HCT116 (cell line): Measurements from ENCODE around the gene OLFML1. TPM values are rescaled to one million over a fixed set of nuclear protein-coding genes. Genes with fewer than 3 reads are reported as not detected.

Source experiments
- ATAC-seq: fragments of 200-7000 bp; cut with Tn5 transposase; 2 replicates; pipeline ENCODE4 v1.9.1; 2020; ENCODE audit warnings: mild to moderate bottlenecking, moderate library complexity
- BruUV-seq: library from RNA; stranded (reverse); fragments of 400-500 nt; replicated peaks from 2 replicates; lab custom pipeline; 2021; lab: Mats Ljungman, UMichigan
- CTCF ChIA-PET: fragments of 300-600 bp; sonication (Branson Sonifier 250); formaldehyde crosslinking; loops from one replicate; lab custom pipeline; 2021; ENCODE audit warnings: antibody characterized with exemption; lab: Charles Lee
- POLR2A ChIA-PET: fragments of 300-600, 350-600 bp; sonication (Branson Sonifier 250); formaldehyde crosslinking; loops from one replicate; lab custom pipeline; 2021; ENCODE audit warnings: antibody characterized with exemption; lab: Charles Lee
- RAD21 ChIA-PET, 2 experiments: fragments of 300-600 bp; sonication (Branson Sonifier 250); formaldehyde crosslinking; loops; one replicate each; lab custom pipeline; 2023; ENCODE audit warnings: low total read pairs in 2 of 2; ENCODE audit not compliant: uncharacterized antibody in 2 of 2, unreplicated experiment in 2 of 2, low non-redundant PET in 1 of 2; lab: Charles Lee
- DNase-seq: peaks from one replicate; pipeline ENCODE4 v3.0.0-alpha.2; 2010; ENCODE audit warnings: low read depth, low spot score
- H2AFZ ChIP-seq: fragments of 200-600 bp; shearing (Covaris generic), sonication (generic); 2 replicates; pipeline ENCODE4 v1.6.1; 2017; ENCODE audit warnings: low read depth, mixed run types, mixed read lengths, antibody characterized with exemption, low read length; ENCODE audit not compliant: poor library complexity, severe bottlenecking
- H3K27ac ChIP-seq: 2 replicates; pipeline ENCODE4 v1.5.1; 2012; ENCODE audit warnings: low read depth, low read length
- H3K27me3 ChIP-seq: fragments of 200-600 bp; sonication (generic); 2 replicates; pipeline ENCODE4 v1.6.1; 2016; ENCODE audit warnings: mixed run types, low read length, mixed read lengths; ENCODE audit not compliant: insufficient read depth
- H3K36me3 ChIP-seq, 2 experiments: fragments of 200-500 bp in 1 of 2; fragments of 200-600 bp in 1 of 2; sonication (Bioruptor generic) in 1 of 2; sonication (generic) in 1 of 2; 2 replicates each; pipeline versions ENCODE4 v1.5.1 to v1.6.1; 2014 to 2016; ENCODE audit warnings: low read length in 2 of 2, inconsistent platforms in 1 of 2, mixed read lengths in 1 of 2, mixed run types in 1 of 2; ENCODE audit not compliant: insufficient read depth in 2 of 2, control insufficient read depth in 1 of 2
- H3K4me1 ChIP-seq, 2 experiments: fragments of 200-600 bp in 1 of 2; sonication (generic) in 1 of 2; 2 replicates each; pipeline versions ENCODE4 v1.5.1 to v1.6.1; 2012 to 2017; ENCODE audit warnings: low read length in 2 of 2, inconsistent platforms in 1 of 2, mild to moderate bottlenecking in 1 of 2, mixed read lengths in 1 of 2, mixed run types in 1 of 2, moderate library complexity in 1 of 2; ENCODE audit not compliant: insufficient read depth in 2 of 2, control insufficient read depth in 1 of 2
- H3K4me2 ChIP-seq: fragments of 200-600 bp; sonication (generic); 2 replicates; pipeline ENCODE4 v1.6.1; 2017; ENCODE audit warnings: mixed run types, low read length, mixed read lengths
- H3K4me3 ChIP-seq, 2 experiments: fragments of 200-600 bp in 1 of 2; sonication (generic) in 1 of 2; replicated peaks in 1 of 2; 2 replicates each; pipeline ENCODE4 v1.5.1; 2011 to 2016; ENCODE audit warnings: low read length in 2 of 2, control low read depth in 1 of 2, low read depth in 1 of 2, mild to moderate bottlenecking in 1 of 2, mixed read lengths in 1 of 2, mixed run types in 1 of 2
- H3K79me2 ChIP-seq: fragments of 200-600 bp; sonication (generic); 2 replicates; pipeline ENCODE4 v1.6.1; 2017; ENCODE audit warnings: mild to moderate bottlenecking, mixed run types, low read length, moderate library complexity, mixed read lengths; ENCODE audit not compliant: insufficient read depth
- H3K9ac ChIP-seq: fragments of 200-600 bp; sonication (generic); 2 replicates; pipeline ENCODE4 v1.6.1; 2016; ENCODE audit warnings: low read length, mixed read lengths
- H3K9me2 ChIP-seq: fragments of 200-600 bp; sonication (generic), shearing (Covaris generic); 2 replicates; pipeline ENCODE4 v1.6.1; 2017; ENCODE audit warnings: mixed run types, mild to moderate bottlenecking, moderate library complexity; ENCODE audit not compliant: insufficient read depth
- H3K9me3 ChIP-seq, 2 experiments: fragments of 200-500 bp in 1 of 2; fragments of 200-600 bp in 1 of 2; sonication (Bioruptor generic) in 1 of 2; sonication (generic) in 1 of 2; 2 replicates each; pipeline ENCODE4 v1.6.1; 2014 to 2017; ENCODE audit warnings: low read length in 2 of 2, mixed read lengths in 2 of 2, inconsistent platforms in 1 of 2, low read depth in 1 of 2, mild to moderate bottlenecking in 1 of 2, mixed run types in 1 of 2, moderate library complexity in 1 of 2; ENCODE audit not compliant: control insufficient read depth in 1 of 2, insufficient read depth in 1 of 2
- H4K20me1 ChIP-seq: fragments of 200-600 bp; sonication (generic), shearing (Covaris generic); 2 replicates; pipeline ENCODE4 v1.6.1; 2017; ENCODE audit warnings: mixed run types, mild to moderate bottlenecking, moderate library complexity; ENCODE audit not compliant: insufficient read depth
- EZH2phosphoT487 ChIP-seq: fragments of 200-600 bp; IDR thresholded peaks from 2 replicates; pipeline ENCODE4 v1.6.1; 2018; ENCODE audit warnings: antibody characterized with exemption, borderline replicate concordance
- JUND ChIP-seq: IDR thresholded peaks from 2 replicates; pipeline ENCODE4 v1.6.1; 2012
- POLR2A ChIP-seq: IDR thresholded peaks from 2 replicates; pipeline ENCODE4 v1.7.0; 2011; ENCODE audit warnings: borderline replicate concordance; ENCODE audit not compliant: insufficient read depth, insufficient read length; ENCODE audit errors: extremely low read depth
- SP1 ChIP-seq: IDR thresholded peaks from 2 replicates; pipeline ENCODE4 v1.6.1; 2012; ENCODE audit warnings: low read depth
- YY1 ChIP-seq: IDR thresholded peaks from 2 replicates; pipeline ENCODE4 v1.6.1; 2011; ENCODE audit warnings: low read length, low read depth, moderate library complexity, mild to moderate bottlenecking; ENCODE audit not compliant: insufficient replicate concordance; ENCODE audit errors: extremely low read depth
- ZFX ChIP-seq: fragments of 450-650 bp; IDR thresholded peaks from 2 replicates; pipeline ENCODE4 v1.6.1; 2017
- ZNF274 ChIP-seq: fragments of 200-500 bp; sonication (Bioruptor generic); IDR thresholded peaks from 2 replicates; pipeline ENCODE4 v1.6.1; 2014; ENCODE audit warnings: mild to moderate bottlenecking, low read depth, low read length, inconsistent platforms
- intact Hi-C: fragments of 100-400 bp; cut with micrococcal nuclease; formaldehyde crosslinking; loops from 2 replicates; pipeline ENCODE4 v1.10.0; 2022
- total RNA-seq: library from RNA; stranded (reverse); gene quantifications from one replicate; pipeline ENCODE4 v1.2.1, GENCODE V29; 2021; ENCODE audit not compliant: unreplicated experiment
- TF ChIP-seq, protein P1 (sequence below): IDR thresholded peaks from 2 replicates; pipeline ENCODE4 v1.6.1; 2012

OLFML1 gene
- total RNA-seq, 1 experiment from 2014 or later: not detected

DNA sequence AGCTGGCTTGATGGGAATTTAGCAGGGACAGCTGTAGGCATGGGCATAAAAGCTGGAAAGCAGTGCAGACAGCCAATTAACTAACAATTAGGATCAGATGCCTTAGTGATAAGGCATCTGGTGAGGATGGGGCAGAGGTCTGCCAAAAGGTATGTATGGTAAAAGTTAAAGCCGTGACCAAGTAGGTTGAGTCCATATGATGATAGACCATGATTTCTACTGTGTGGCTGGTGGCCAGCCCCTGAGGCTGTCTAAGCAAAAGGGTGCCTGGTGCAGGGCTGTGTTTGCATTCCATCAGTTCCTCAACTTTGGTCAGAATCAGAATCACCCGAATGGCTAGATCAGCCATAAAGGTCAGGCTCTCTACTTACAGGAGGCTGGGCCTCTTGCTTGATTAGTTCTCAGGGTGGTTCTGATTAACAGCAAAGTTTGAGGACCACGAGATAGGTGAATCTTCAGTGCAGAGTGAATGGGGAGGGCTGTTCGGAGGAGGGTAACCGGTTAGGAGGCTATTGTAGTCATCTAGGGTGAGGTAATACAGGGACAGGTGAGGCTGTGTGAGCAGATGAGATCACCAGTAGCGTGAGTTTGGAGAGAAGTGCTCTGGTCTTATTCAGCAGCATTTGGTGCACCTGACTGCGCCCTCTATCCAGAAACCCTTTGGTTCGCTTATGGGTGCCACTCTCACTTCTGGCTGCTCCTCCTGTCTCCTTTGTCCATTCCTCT lies 55.7 kb downstream of the OLFML1 start:
- H4K20me1 ChIP-seq: no peaks in the 10 kb centered on the region
- no peaks in the 10 kb centered on the region for H3K36me3 ChIP-seq
- no peak overlapping the region for H3K9ac ChIP-seq
- H3K4me1 ChIP-seq: no peaks in the 10 kb centered on the region
- BruUV-seq: no TSS peak
- H3K27ac ChIP-seq: no peak overlapping the region
- no peak overlapping the region for H2AFZ ChIP-seq
- intact Hi-C loops: no loop called here
- ChIA-PET CTCF (no interaction called here), POLR2A (no interaction called here), RAD21 (no interaction called here)
- H3K27me3 ChIP-seq: 0 out of 2 replicates have a peak, but pooled peaks cover 3% of the 10 kb centered on the region
- no peak overlapping the region for H3K4me3 ChIP-seq
- TF ChIP-seq EZH2phosphoT487 (no peak), POLR2A (no peak), ZNF274 (no peak)
- no peaks in the 10 kb centered on the region for H3K9me3 ChIP-seq
- DNase-seq: no peak
- no peaks in the 10 kb centered on the region for H3K9me2 ChIP-seq
- ATAC-seq: no peak
- H3K79me2 ChIP-seq: no peaks in the 10 kb centered on the region
- H3K4me2 ChIP-seq: no peak overlapping the region

DNA sequence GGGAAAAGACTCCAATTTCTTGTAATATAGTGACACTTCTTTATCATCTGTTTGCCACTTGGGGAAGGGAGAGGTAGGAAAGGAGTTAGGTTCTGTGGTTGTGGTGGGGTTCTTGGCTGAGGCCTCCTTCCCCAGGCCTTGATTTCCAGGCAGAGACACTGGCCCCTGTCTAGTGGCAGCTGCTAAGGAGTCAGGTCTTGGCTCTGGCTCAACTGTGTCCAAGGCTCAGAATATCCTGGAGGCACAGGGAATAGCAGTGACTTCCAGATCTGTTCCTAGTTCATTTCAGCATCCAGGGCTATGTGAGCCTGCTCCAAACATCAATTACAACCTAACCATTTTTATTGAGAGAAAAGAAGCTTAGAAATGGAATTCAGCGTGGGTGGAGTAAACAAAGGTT lies 58.0 kb downstream of the OLFML1 start:
- no peaks in the 10 kb centered on the region for H3K4me1 ChIP-seq
- H3K9me2 ChIP-seq: no peaks in the 10 kb centered on the region
- H3K9me3 ChIP-seq: no peaks in the 10 kb centered on the region
- H3K27me3 ChIP-seq: no peaks in the 10 kb centered on the region
- ChIA-PET CTCF (no interaction called here), POLR2A (no interaction called here), RAD21 (no interaction called here)
- no peak overlapping the region for H3K27ac ChIP-seq
- no peak overlapping the region for H3K4me3 ChIP-seq
- H3K36me3 ChIP-seq: no peaks in the 10 kb centered on the region
- intact Hi-C loops: no loop called here
- no peak for ATAC-seq
- H3K9ac ChIP-seq: no peak overlapping the region
- no peaks in the 10 kb centered on the region for H4K20me1 ChIP-seq
- no TSS peak for BruUV-seq
- no peak overlapping the region for H3K4me2 ChIP-seq
- H2AFZ ChIP-seq: no peak overlapping the region
- no peaks in the 10 kb centered on the region for H3K79me2 ChIP-seq
- no peak for DNase-seq
- TF ChIP-seq ZFX (no peak), YY1 (no peak), EZH2phosphoT487 (no peak), JUND (no peak), SP1 (no peak)
- TF ChIP-seq, protein P1, sequence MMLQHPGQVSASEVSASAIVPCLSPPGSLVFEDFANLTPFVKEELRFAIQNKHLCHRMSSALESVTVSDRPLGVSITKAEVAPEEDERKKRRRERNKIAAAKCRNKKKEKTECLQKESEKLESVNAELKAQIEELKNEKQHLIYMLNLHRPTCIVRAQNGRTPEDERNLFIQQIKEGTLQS: no peak
